RWPE2 (cell line): ENCODE data around the gene RBMS1.

Experiments
- ATAC-seq: fragments of 200-7000 bp; cut with Tn5 transposase; 3 replicates; pipeline ENCODE4 v1.9.1; 2021; ENCODE audit warnings: low read depth
- DNase-seq: peaks from one replicate; pipeline ENCODE4 v3.0.0-alpha.2; 2020; ENCODE audit warnings: low spot score
- H3K27ac ChIP-seq: fragments of 450-650 bp; 2 replicates; pipeline ENCODE4 v1.5.1; 2017; ENCODE audit warnings: mild to moderate bottlenecking; ENCODE audit not compliant: poor library complexity, severe bottlenecking
- H3K27me3 ChIP-seq: fragments of 250-450 bp; sonication (Bioruptor Pico); 2 replicates; pipeline ENCODE4 v1.5.1; 2021; ENCODE audit warnings: mild to moderate bottlenecking, moderate library complexity; ENCODE audit not compliant: insufficient read depth, poor library complexity, severe bottlenecking
- H3K36me3 ChIP-seq: fragments of 250-450 bp; sonication (Bioruptor Pico); 2 replicates; pipeline ENCODE4 v1.5.1; 2020; ENCODE audit warnings: low read depth, mild to moderate bottlenecking, moderate library complexity
- H3K4me1 ChIP-seq: fragments of 250-450 bp; sonication (Bioruptor Pico); 2 replicates; pipeline ENCODE4 v1.5.1; 2021; ENCODE audit warnings: mild to moderate bottlenecking, moderate library complexity; ENCODE audit not compliant: insufficient read depth, poor library complexity, severe bottlenecking
- H3K4me3 ChIP-seq: fragments of 250-450 bp; sonication (Bioruptor Pico); 2 replicates; pipeline ENCODE4 v1.5.1; 2021; ENCODE audit warnings: mild to moderate bottlenecking, moderate library complexity; ENCODE audit not compliant: severe bottlenecking
- H3K9me3 ChIP-seq: fragments of 250-450 bp; sonication (Bioruptor Pico); 2 replicates; pipeline ENCODE4 v1.5.1; 2021; ENCODE audit warnings: mild to moderate bottlenecking, moderate library complexity; ENCODE audit not compliant: severe bottlenecking
- TF ChIP-seq, protein P1 (sequence below): fragments of 450-650 bp; IDR thresholded peaks from one replicate; pipeline ENCODE4 v1.5.1; 2017; ENCODE audit warnings: mild to moderate bottlenecking, moderate library complexity; ENCODE audit not compliant: poor library complexity, severe bottlenecking

The RBMS1 gene

DNA sequence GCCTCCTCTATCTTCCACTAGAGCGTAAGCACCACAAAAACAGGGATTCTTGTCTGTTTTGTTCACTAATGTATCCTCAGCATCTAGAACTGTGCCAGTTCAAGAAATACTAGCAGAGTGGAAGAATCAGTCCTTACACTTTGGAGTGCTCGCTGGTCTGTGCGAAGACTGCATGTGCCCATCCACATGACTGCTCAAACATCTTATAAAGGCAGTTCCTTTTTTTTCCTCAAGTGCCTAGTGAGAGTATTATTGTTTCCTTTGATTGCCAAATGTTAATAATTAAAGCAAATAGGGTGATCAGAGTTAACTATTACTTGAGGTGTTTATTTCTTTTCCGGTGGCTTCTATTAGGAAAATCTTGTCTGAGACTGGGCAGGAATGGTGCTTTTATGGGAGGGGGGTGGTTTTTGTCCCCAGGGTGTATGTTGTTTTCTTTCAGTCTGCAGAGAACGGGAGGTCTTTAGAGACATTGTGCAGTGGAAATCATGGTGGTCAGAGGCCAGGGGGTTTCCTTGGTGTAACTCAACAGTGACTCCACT is 247.9 kb downstream of the RBMS1 start:
- Histone ChIP-seq H3K9me3 (no peaks in the 10 kb centered on the region), H3K4me1 (peaks cover 28% of the 10 kb centered on the region), H3K4me3 (no peak overlapping the region), H3K36me3 (no peaks in the 10 kb centered on the region), H3K27me3 (no peaks in the 10 kb centered on the region), H3K27ac (peak overlapping the region; percentile 15)
- ATAC-seq (no peak), DNase-seq (no peak)
- TF ChIP-seq, protein P1, sequence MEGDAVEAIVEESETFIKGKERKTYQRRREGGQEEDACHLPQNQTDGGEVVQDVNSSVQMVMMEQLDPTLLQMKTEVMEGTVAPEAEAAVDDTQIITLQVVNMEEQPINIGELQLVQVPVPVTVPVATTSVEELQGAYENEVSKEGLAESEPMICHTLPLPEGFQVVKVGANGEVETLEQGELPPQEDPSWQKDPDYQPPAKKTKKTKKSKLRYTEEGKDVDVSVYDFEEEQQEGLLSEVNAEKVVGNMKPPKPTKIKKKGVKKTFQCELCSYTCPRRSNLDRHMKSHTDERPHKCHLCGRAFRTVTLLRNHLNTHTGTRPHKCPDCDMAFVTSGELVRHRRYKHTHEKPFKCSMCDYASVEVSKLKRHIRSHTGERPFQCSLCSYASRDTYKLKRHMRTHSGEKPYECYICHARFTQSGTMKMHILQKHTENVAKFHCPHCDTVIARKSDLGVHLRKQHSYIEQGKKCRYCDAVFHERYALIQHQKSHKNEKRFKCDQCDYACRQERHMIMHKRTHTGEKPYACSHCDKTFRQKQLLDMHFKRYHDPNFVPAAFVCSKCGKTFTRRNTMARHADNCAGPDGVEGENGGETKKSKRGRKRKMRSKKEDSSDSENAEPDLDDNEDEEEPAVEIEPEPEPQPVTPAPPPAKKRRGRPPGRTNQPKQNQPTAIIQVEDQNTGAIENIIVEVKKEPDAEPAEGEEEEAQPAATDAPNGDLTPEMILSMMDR = no peak

DNA sequence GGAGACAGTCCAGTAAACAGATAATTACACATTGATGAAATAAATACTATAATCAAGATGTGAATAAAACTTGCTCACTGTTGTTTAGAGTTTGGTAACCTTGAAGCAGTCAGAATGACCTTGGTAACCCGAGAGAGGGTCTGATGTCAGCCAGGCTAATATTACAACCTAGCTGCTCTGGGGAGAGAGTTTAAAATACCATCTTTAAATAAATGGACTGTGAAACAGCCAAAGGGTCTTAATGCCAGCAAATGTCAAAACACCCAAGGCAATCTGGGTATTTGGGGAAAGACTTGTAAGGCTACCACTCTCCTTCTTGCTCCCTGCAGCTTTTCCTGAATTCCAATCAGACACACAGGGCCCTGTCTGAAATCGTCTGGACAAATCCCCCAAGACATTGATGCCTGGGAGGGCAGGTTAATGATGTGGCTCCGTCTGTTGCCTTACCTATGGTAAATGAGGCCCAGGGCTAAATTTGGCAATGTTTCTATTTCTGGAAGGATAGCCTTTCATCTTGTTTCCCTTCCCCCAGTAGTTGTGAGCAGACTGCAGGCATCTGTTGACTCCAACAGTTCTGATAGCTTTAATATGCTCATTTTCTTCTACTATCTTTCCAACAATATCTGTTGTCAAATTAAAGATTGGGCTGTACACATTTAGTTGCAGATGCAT is 250.6 kb downstream of the RBMS1 start:
- ATAC-seq = no peak
- Histone ChIP-seq H3K27me3 (no peaks in the 10 kb centered on the region), H3K27ac (peak overlapping the region; percentile 98), H3K9me3 (no peaks in the 10 kb centered on the region), H3K4me3 (no peak overlapping the region), H3K36me3 (no peaks in the 10 kb centered on the region), H3K4me1 (peaks cover 33% of the 10 kb centered on the region)
- no peak for DNase-seq
- TF ChIP-seq, protein P1 = no peak

DNA sequence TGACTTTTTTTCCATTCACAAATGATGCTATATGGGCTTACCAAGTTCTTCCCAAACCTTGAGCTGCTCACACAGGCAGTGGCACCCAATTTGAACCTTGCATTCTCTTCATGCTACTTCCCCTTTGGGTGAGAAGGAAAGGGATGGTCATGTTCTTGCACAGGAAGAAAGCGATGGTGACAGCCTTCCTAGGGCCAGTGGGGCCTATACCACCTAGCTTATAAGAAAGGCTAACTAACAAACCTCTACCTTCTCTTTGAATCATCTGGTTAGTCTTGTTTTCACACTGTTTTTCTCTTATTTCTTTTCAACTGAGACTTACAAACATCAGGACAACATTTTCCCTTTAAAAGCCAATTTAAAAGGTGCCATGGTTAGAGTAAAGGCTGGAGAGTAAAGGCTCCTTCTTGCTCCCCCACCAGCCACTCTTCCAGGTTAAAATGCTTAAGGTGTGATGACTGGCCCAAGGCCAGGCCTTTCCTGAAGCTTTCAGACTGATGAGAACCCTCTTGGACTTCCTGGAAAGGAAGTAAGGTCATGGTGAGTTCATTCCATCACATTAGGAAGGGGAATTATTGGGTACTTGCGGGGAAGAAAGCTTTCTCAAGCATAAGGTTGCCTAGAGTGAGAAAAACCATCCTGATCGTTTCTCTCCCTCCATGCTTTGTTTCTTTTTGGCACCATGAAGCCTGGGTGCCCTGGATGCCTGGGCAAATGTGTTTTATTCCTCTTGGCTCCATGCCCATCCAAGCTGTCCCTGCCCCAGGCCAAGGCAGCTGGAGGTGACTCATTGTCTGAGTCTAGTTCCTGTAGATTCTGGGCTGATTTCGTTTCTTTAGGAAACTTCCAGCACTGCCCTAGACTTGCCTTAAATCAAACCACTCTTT is 252.1 kb downstream of the RBMS1 start:
- peak; percentile 90 for ATAC-seq
- H3K36me3 ChIP-seq = no peaks in the 10 kb centered on the region
- H3K27me3 ChIP-seq = no peaks in the 10 kb centered on the region
- TF ChIP-seq, protein P1 = no peak
- H3K9me3 ChIP-seq = no peaks in the 10 kb centered on the region
- H3K27ac ChIP-seq = peak overlapping the region; percentile 98
- peak; percentile 83 for DNase-seq
- no peak overlapping the region for H3K4me3 ChIP-seq
- peaks cover 31% of the 10 kb centered on the region for H3K4me1 ChIP-seq

DNA sequence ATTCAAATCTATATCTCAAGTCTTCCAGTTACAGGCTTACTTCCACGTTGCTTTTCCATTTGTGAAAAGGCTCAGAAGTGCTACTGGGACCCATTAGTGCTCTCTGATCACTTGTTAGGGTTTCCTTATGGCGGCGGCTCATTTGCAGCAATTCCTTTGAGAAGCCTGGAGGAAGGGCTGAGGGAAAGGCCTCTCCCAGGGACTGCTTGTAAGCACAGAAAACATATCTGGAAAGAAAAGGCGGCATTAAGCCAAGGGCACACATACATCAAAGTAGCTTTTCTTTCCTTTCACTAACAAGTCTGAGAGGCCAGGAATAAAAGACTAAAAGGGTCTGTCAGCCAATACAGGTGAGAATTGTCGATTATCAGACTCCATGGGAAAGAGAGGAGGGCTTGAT is 254.2 kb downstream of the RBMS1 start:
- H3K4me3 ChIP-seq = no peak overlapping the region
- DNase-seq (no peak), ATAC-seq (no peak)
- H3K36me3 ChIP-seq = no peaks in the 10 kb centered on the region
- TF ChIP-seq, protein P1 = no peak
- H3K27me3 ChIP-seq = no peaks in the 10 kb centered on the region
- no peaks in the 10 kb centered on the region for H3K9me3 ChIP-seq
- H3K27ac ChIP-seq = peak overlapping the region; percentile 98
- peaks cover 31% of the 10 kb centered on the region for H3K4me1 ChIP-seq
